GM23338 (cell line): Measurements from ENCODE around the gene WNT7A. TPM values are rescaled to one million over a fixed set of nuclear protein-coding genes. Genes with fewer than 3 reads are reported as not detected.

Experiments used
- ATAC-seq: fragments of 200-7000 bp; cut with Tn5 transposase; 3 replicates; pipeline ENCODE4 v1.9.1; 2020
- DNase-seq: peaks from one replicate; pipeline ENCODE4 v3.0.0-alpha.2; 2015; ENCODE audit warnings: low spot score
- H2AFZ ChIP-seq: fragments of 200-600 bp; sonication (generic); 2 replicates; pipeline ENCODE4 v1.8.0; 2016; ENCODE audit warnings: antibody characterized with exemption, mild to moderate bottlenecking, moderate library complexity
- H3F3A ChIP-seq: fragments of 200-600 bp; sonication (generic); replicated peaks from 2 replicates; pipeline ENCODE4 v1.8.0; 2017; ENCODE audit warnings: antibody characterized with exemption, mixed run types, low read depth
- H3K27ac ChIP-seq: fragments of 200-600 bp; sonication (generic); 2 replicates; pipeline ENCODE4 v1.6.1; 2016; ENCODE audit warnings: low read depth
- H3K27me3 ChIP-seq: fragments of 200-600 bp; sonication (generic); 2 replicates; pipeline ENCODE4 v1.8.0; 2016; ENCODE audit warnings: mild to moderate bottlenecking, mixed run types, moderate library complexity; ENCODE audit not compliant: insufficient read depth
- H3K36me3 ChIP-seq: fragments of 200-600 bp; sonication (generic); 2 replicates; pipeline ENCODE4 v1.8.0; 2016; ENCODE audit warnings: mild to moderate bottlenecking; ENCODE audit not compliant: insufficient read depth
- H3K4me1 ChIP-seq: fragments of 200-600 bp; sonication (generic); 2 replicates; pipeline ENCODE4 v1.8.0; 2016; ENCODE audit warnings: mild to moderate bottlenecking, moderate library complexity; ENCODE audit not compliant: insufficient read depth
- H3K4me2 ChIP-seq: fragments of 200-600 bp; sonication (generic); 2 replicates; pipeline ENCODE4 v1.7.1; 2017; ENCODE audit warnings: mixed run types
- H3K4me3 ChIP-seq: fragments of 200-600 bp; sonication (generic); 2 replicates; pipeline ENCODE4 v1.6.1; 2016; ENCODE audit warnings: mixed run types
- H3K79me2 ChIP-seq: fragments of 200-600 bp; sonication (generic); replicated peaks from 2 replicates; pipeline ENCODE4 v1.8.0; 2017; ENCODE audit warnings: mild to moderate bottlenecking; ENCODE audit not compliant: insufficient read depth
- H3K9me2 ChIP-seq: fragments of 200-600 bp; sonication (generic); 2 replicates; pipeline ENCODE4 v1.8.0; 2017; ENCODE audit not compliant: insufficient read depth
- H4K20me1 ChIP-seq: fragments of 200-600 bp; sonication (generic); replicated peaks from 2 replicates; pipeline ENCODE4 v1.8.0; 2017; ENCODE audit warnings: mild to moderate bottlenecking; ENCODE audit not compliant: insufficient read depth
- H3K27ac Mint-ChIP-seq: 2 replicates; pipeline ENCODE4 v1.8.0; 2020; ENCODE audit warnings: inconsistent platforms, mild to moderate bottlenecking, moderate library complexity, mixed read lengths
- H3K27me3 Mint-ChIP-seq: 3 replicates; pipeline ENCODE4 v1.8.0; 2022; ENCODE audit warnings: low read depth, mild to moderate bottlenecking, moderate library complexity, mixed read lengths, inconsistent platforms; ENCODE audit not compliant: insufficient read depth, poor library complexity
- H3K36me3 Mint-ChIP-seq: 3 replicates; pipeline ENCODE4 v1.8.0; 2021; ENCODE audit warnings: low read depth, mild to moderate bottlenecking, inconsistent platforms, moderate library complexity, mixed read lengths
- H3K4me1 Mint-ChIP-seq: 3 replicates; pipeline ENCODE4 v1.8.0; 2020; ENCODE audit warnings: mild to moderate bottlenecking, inconsistent platforms, mixed read lengths
- H3K4me3 Mint-ChIP-seq: 3 replicates; pipeline ENCODE4 v1.8.0; 2021; ENCODE audit warnings: moderate library complexity, mild to moderate bottlenecking, inconsistent platforms, mixed read lengths
- H3K9me3 Mint-ChIP-seq: 3 replicates; pipeline ENCODE4 v1.8.0; 2020; ENCODE audit warnings: moderate library complexity, mild to moderate bottlenecking, inconsistent platforms, mixed read lengths
- EZH2 ChIP-seq: fragments of 200-600 bp; sonication (generic); IDR thresholded peaks from one replicate; pipeline ENCODE4 v1.8.0; 2017; ENCODE audit warnings: antibody characterized with exemption, mild to moderate bottlenecking, low read depth; ENCODE audit not compliant: unreplicated experiment
- EZH2phosphoT487 ChIP-seq: fragments of 200-600 bp; sonication (generic); IDR thresholded peaks from one replicate; pipeline ENCODE4 v1.8.1; 2018; ENCODE audit warnings: antibody characterized with exemption; ENCODE audit not compliant: unreplicated experiment
- JUNB ChIP-seq: IDR thresholded peaks from one replicate; pipeline ENCODE4 v1.6.1; 2016; ENCODE audit warnings: antibody characterized with exemption; ENCODE audit not compliant: unreplicated experiment
- NANOG ChIP-seq: IDR thresholded peaks from 2 replicates; pipeline ENCODE4 v1.6.1; 2016; ENCODE audit warnings: antibody characterized with exemption, borderline replicate concordance
- POLR2AphosphoS5 ChIP-seq: IDR thresholded peaks from 2 replicates; pipeline ENCODE4 v1.6.1; 2016; ENCODE audit warnings: antibody characterized with exemption, low read depth
- REST ChIP-seq: IDR thresholded peaks from one replicate; pipeline ENCODE4 v1.6.1; 2018; ENCODE audit warnings: antibody characterized with exemption; ENCODE audit not compliant: unreplicated experiment
- STAT1 ChIP-seq: IDR thresholded peaks from one replicate; pipeline ENCODE4 v1.6.1; 2016; ENCODE audit warnings: antibody characterized with exemption; ENCODE audit not compliant: unreplicated experiment
- ZNF462 ChIP-seq: fragments of 250-450 bp; sonication (Bioruptor Pico); IDR thresholded peaks from 2 replicates; pipeline ENCODE4 v1.5.0; 2020; ENCODE audit warnings: mild to moderate bottlenecking, moderate library complexity
- polyA plus RNA-seq: library from polyadenylated mRNA; unstranded; fragments of >200 nt; fragmentation: Nextera tagmentation; extraction: Ambion mirVana; gene quantifications from 2 replicates; pipeline ENCODE4 v1.2.1, GENCODE V29; 2016
- total RNA-seq: library from RNA; depleted of rRNA; stranded (reverse); fragments of >200 nt; shearing (Covaris generic); gene quantifications from 2 replicates; pipeline ENCODE4 v1.2.3, GENCODE V29; 2014

Gene WNT7A
- total and polyA plus RNA-seq, 2 experiments from 2014 or later = not detected

GRCh38 chr3:13876451-13877100, 3.3 kb downstream of the WNT7A start:
- H3K4me1 ChIP-seq = peaks cover 7% of the 10 kb centered on the region
- H3K4me3 ChIP-seq = no peak overlapping the region
- no peaks in the 10 kb centered on the region for H3K36me3 ChIP-seq
- H3K27me3 ChIP-seq = peaks cover 65% of the 10 kb centered on the region
- no peak for TF ChIP-seq ZNF462
- TF ChIP-seq NANOG = no peak
- TF ChIP-seq JUNB = no peak
- TF ChIP-seq POLR2AphosphoS5 = no peak
- no peak for TF ChIP-seq STAT1
- no peak for TF ChIP-seq REST
- TF ChIP-seq EZH2phosphoT487 = no peak
- peak; percentile 13 for TF ChIP-seq EZH2
- no peak overlapping the region for H3K4me2 ChIP-seq
- Mint-ChIP-seq H3K4me3 (no peak overlapping the region), H3K27ac (no peak overlapping the region), H3K4me1 (peaks cover 24% of the 10 kb centered on the region), H3K9me3 (no peaks in the 10 kb centered on the region), H3K27me3 (peaks cover 59% of the 10 kb centered on the region), H3K36me3 (no peaks in the 10 kb centered on the region; the same call in 2 of the 3 replicates)
- H3F3A ChIP-seq = no peaks in the 10 kb centered on the region
- ATAC-seq (no peak), DNase-seq (no peak)
- H3K27ac ChIP-seq = no peak overlapping the region
- H3K9me2 ChIP-seq = no peaks in the 10 kb centered on the region
- no peaks in the 10 kb centered on the region for H3K79me2 ChIP-seq
- no peaks in the 10 kb centered on the region for H4K20me1 ChIP-seq
- no peak overlapping the region for H2AFZ ChIP-seq
